Esophagus squamous epithelium (tissue), 4 donors: Measurements from ENCODE around the gene HOXC9.

ENCODE experiments used
- POLR2A ChIP-seq, 4 donors: fragments of 450-650 bp; IDR thresholded peaks; one replicate each; pipeline ENCODE4 v1.6.1; 2017; ENCODE audit warnings: antibody characterized with exemption in 4 of 4, mild to moderate bottlenecking in 4 of 4, moderate library complexity in 3 of 4
- TF ChIP-seq, protein P1 (sequence below), 6 experiments: fragments of 450-650 bp in 4 of 6; fragments of 200-600 bp in 2 of 6; sonication (generic) in 2 of 6; IDR thresholded peaks; one replicate each; pipeline ENCODE4 v1.5.1; 2016 to 2019; ENCODE audit warnings: antibody characterized with exemption in 6 of 6, mild to moderate bottlenecking in 4 of 6, moderate library complexity in 4 of 6

DNA sequence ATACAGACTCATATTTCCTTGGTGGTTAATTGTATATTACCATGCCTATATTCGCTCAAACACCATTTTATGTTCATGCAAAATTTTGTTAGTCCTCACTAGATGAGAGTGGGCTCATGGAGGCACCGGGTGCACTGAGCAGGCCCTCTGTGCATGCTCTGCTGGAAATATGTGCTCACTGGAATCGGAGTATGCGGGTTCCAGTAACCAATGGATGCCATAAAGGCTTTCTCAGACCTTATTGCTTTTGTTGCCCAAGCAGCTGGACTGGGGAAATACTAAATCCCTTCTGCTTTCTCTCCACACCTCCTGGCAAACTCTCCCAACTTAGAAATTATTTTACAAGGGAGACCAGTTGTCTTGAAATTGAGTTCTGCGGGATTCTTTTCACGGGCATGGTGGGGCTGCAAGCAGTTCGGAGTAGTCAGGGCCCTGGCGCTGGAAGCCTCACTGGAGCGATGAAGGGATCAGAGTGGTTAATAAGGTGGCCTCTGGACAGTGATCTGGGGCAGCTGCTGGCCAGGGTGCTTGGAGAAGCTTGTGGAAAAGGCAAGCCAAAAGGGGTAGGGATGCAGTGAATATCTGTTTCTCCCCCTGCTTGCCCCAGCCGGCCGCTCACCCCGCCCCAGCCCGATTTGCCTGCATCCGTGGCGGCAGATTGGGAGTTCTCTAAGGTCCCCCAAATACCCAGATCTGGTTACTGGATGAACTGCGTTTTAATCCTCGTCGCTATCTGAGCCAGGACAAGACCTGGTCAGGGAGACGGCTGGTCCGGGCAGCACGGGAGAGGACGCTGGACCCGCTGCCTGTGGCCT is 20.8 kb downstream of the HOXC9 start:
- TF ChIP-seq, protein P1, sequence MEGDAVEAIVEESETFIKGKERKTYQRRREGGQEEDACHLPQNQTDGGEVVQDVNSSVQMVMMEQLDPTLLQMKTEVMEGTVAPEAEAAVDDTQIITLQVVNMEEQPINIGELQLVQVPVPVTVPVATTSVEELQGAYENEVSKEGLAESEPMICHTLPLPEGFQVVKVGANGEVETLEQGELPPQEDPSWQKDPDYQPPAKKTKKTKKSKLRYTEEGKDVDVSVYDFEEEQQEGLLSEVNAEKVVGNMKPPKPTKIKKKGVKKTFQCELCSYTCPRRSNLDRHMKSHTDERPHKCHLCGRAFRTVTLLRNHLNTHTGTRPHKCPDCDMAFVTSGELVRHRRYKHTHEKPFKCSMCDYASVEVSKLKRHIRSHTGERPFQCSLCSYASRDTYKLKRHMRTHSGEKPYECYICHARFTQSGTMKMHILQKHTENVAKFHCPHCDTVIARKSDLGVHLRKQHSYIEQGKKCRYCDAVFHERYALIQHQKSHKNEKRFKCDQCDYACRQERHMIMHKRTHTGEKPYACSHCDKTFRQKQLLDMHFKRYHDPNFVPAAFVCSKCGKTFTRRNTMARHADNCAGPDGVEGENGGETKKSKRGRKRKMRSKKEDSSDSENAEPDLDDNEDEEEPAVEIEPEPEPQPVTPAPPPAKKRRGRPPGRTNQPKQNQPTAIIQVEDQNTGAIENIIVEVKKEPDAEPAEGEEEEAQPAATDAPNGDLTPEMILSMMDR (IDR thresholded peaks at IDR 0.05) = no peak
- TF ChIP-seq POLR2A (IDR thresholded peaks at IDR 0.05) = no peak
